Right lobe of liver (tissue), 6 donors: Measurements from ENCODE around the gene DNAL1. TPM values are rescaled to one million over a fixed set of nuclear protein-coding genes. Genes with fewer than 3 reads are reported as not detected.
"Not testable (repeated sequence)": the region's sequence is repeated elsewhere in the genome, so short reads cannot be mapped to it uniquely, and the experiment has no call there.

Experiments
- ATAC-seq, 4 donors: fragments of 200-7000 bp; cut with Tn5 transposase; one replicate each; pipeline ENCODE4 v1.9.1; 2020; ENCODE audit warnings: mild to moderate bottlenecking in 4 of 4, moderate library complexity in 4 of 4
- DNase-seq, 3 donors: peaks; one replicate each; pipeline ENCODE4 v3.0.0-alpha.2; 2020
- H3K27ac ChIP-seq, 3 donors: fragments of 200-600 bp; one replicate each; pipeline ENCODE4 v1.8.0; 2022
- H3K27me3 ChIP-seq, 2 donors: fragments of 200-600 bp; one replicate each; pipeline ENCODE4 v1.8.0; 2022
- H3K36me3 ChIP-seq, 4 donors: fragments of 200-600 bp; sonication (generic) in 1 of 4; one replicate each; pipeline versions ENCODE4 v1.5.1 to v1.8.0; 2017 to 2022; ENCODE audit warnings: control low read depth in 1 of 4
- H3K4me1 ChIP-seq, 4 donors: fragments of 200-600 bp; sonication (generic) in 1 of 4; one replicate each; pipeline versions ENCODE4 v1.5.1 to v1.8.0; 2017 to 2022; ENCODE audit warnings: control low read depth in 1 of 4
- H3K4me3 ChIP-seq, 3 donors: fragments of 200-600 bp; one replicate each; pipeline ENCODE4 v1.8.0; 2022
- H3K9me3 ChIP-seq, 4 donors: fragments of 200-600 bp; sonication (generic) in 1 of 4; one replicate each; pipeline versions ENCODE4 v1.5.1 to v1.8.0; 2017 to 2022; ENCODE audit warnings: control low read depth in 1 of 4
- POLR2A ChIP-seq: fragments of 450-650 bp; IDR thresholded peaks from one replicate; pipeline ENCODE4 v1.6.1; 2017; ENCODE audit warnings: antibody characterized with exemption, mild to moderate bottlenecking
- WGBS: methylation state at CpG from one replicate; pipeline ENCODE4 v1.1.6; 2018; ENCODE audit warnings: low coverage, low lambda C conversion rate; ENCODE audit not compliant: insufficient coverage; ENCODE audit errors: missing lambda C conversion rate; 5-methylcytosine and 5-hydroxymethylcytosine counted together
- intact Hi-C, 2 donors: fragments of 100-400 bp; cut with DNase I; formaldehyde crosslinking; loops; one replicate each; pipeline versions ENCODE4 v1.11.2 to v1.14.1; 2022
- total RNA-seq, 6 experiments: library from RNA; depleted of rRNA in 2 of 6; stranded (reverse); fragments of >200 nt in 2 of 6; fragmentation: NEBNext Ultra II Directional in 3 of 6; extraction: Animal tissue kit (Norgen Biotek cat#: 25700) in 3 of 6; gene quantifications; one replicate each; pipeline versions ENCODE4 v1.1.0 to v1.2.4, GENCODE V29; 2016 to 2023
- TF ChIP-seq, protein P1 (sequence below), 4 donors: fragments of 200-600 bp in 3 of 4; fragments of 450-650 bp in 1 of 4; IDR thresholded peaks; one replicate each; pipeline versions ENCODE4 v1.5.1 to v1.8.0; 2016 to 2022; ENCODE audit warnings: antibody characterized with exemption in 4 of 4, mild to moderate bottlenecking in 2 of 4
- donor health status: DM: no; HTN: yes; CAD: no.
- donor health status: DM: no; HTN: no; CAD: no.
- donor health status: DM: no; HTN: no; CAD: no.
- donor health status: DM: no; HTN: yes; CAD: no.
- donor health status: DM: no; HTN: yes; CAD: no.

The DNAL1 gene
- total RNA-seq, 6 experiments from 2014 or later: 2.7 to 5.7 (median 3.2) TPM

DNA sequence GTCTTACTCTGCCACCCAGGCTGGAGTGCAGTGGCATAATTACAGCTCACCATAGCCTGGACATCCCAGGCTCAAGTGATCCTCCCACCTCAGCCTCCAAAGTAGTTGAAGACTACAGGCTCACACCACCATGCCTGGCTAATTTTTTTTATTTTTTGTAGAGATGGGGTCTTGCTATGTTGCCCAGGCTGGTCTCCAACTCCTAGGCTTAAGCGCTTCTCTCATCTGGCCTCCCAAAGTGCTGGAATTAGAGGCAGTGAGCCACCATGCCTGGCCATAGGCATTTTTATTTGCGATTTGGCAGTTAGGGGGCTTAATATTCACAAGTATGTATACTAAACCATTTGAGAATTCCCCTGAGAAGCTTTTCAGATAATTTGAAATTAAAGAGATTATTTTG is 50.3 kb downstream of the DNAL1 start:
- Histone ChIP-seq H3K9me3 (no peaks in the 10 kb centered on the region), H3K4me1 (no peaks in the 10 kb centered on the region), H3K36me3 (no peaks in the 10 kb centered on the region), H3K4me3 (no peak overlapping the region), H3K27ac (no peak overlapping the region), H3K27me3 (no peaks in the 10 kb centered on the region)
- WGBS: 100% methylated on average over 2 of the region's 2 CpGs
- no peak for TF ChIP-seq POLR2A
- TF ChIP-seq, protein P1, sequence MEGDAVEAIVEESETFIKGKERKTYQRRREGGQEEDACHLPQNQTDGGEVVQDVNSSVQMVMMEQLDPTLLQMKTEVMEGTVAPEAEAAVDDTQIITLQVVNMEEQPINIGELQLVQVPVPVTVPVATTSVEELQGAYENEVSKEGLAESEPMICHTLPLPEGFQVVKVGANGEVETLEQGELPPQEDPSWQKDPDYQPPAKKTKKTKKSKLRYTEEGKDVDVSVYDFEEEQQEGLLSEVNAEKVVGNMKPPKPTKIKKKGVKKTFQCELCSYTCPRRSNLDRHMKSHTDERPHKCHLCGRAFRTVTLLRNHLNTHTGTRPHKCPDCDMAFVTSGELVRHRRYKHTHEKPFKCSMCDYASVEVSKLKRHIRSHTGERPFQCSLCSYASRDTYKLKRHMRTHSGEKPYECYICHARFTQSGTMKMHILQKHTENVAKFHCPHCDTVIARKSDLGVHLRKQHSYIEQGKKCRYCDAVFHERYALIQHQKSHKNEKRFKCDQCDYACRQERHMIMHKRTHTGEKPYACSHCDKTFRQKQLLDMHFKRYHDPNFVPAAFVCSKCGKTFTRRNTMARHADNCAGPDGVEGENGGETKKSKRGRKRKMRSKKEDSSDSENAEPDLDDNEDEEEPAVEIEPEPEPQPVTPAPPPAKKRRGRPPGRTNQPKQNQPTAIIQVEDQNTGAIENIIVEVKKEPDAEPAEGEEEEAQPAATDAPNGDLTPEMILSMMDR (IDR thresholded peaks at IDR 0.05): no peak
- DNase-seq: no peak
- intact Hi-C loops: no loop called here
- ATAC-seq: no peak

GRCh38 chr14:73695997-73696396 is 51.2 kb downstream of the DNAL1 start:
- Histone ChIP-seq H3K4me3 (no peak overlapping the region), H3K27ac (no peak overlapping the region), H3K27me3 (no peaks in the 10 kb centered on the region), H3K36me3 (no peaks in the 10 kb centered on the region), H3K4me1 (no peaks in the 10 kb centered on the region), H3K9me3 (no peaks in the 10 kb centered on the region)
- ATAC-seq: no peak
- 83% methylated on average over 2 of the region's 2 CpGs for WGBS
- intact Hi-C loops: no loop called here
- DNase-seq: no peak
- no peak for TF ChIP-seq POLR2A
- TF ChIP-seq, protein P1 (IDR thresholded peaks at IDR 0.05): no peak

DNA sequence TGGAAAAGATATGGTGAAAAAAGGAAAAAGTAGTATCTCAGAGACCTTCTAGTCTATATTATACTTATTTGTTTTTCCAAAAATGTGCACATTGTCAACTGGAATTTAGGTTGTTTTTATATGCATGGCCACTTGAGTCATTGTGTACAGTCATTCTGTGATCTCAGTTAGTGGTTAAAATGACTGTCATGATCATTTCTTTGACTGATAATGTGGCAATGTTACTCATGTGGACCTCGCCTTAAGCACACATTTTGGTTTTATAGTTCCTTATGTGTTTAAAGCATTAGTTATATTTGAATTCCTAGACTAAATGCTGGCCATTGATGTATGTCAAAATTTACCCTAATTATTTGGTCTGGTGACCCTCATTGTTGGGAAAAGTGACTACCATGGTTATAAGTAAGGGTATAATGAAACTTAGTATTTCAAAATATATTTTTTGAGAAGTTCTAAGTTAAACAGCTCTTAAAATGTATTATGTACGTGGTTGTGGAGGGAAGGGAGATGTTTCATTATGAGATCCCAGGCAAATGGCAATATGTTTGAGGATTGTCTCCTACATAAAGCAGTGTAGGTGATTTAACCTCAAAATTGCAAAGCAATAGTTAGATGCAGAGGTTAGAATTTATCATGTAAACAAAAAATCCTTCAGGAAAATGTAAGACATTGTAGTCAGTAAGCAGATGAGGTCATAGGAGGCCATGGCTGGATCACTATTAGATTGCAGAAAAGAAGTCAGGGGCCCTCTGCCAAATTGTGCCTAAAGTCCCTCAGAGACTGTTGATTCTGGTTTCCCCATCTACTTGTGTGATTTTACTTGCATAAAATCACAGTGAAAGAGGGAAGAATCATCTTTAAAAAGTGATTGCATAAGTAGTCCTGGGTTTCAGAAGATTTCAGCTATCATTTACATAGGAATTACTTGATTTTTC is 51.9 kb downstream of the DNAL1 start:
- H3K9me3 ChIP-seq: no peaks in the 10 kb centered on the region
- no peaks in the 10 kb centered on the region for H3K36me3 ChIP-seq
- 73% methylated on average over 2 of the region's 2 CpGs for WGBS
- no peak overlapping the region for H3K27ac ChIP-seq
- H3K27me3 ChIP-seq: no peaks in the 10 kb centered on the region
- no peak overlapping the region for H3K4me3 ChIP-seq
- ATAC-seq: no peak
- TF ChIP-seq, protein P1 (IDR thresholded peaks at IDR 0.05): no peak
- no peak for TF ChIP-seq POLR2A
- no peak for DNase-seq
- no peaks in the 10 kb centered on the region for H3K4me1 ChIP-seq
- intact Hi-C loops: no loop called here

GRCh38 chr14:73700325-73700724 is 55.5 kb downstream of the DNAL1 start:
- Histone ChIP-seq H3K9me3 (no peaks in the 10 kb centered on the region), H3K27ac (no peak overlapping the region), H3K27me3 (no peaks in the 10 kb centered on the region), H3K4me1 (no peaks in the 10 kb centered on the region), H3K36me3 (no peaks in the 10 kb centered on the region), H3K4me3 (no peak overlapping the region)
- no peak for TF ChIP-seq POLR2A
- TF ChIP-seq, protein P1 (IDR thresholded peaks at IDR 0.05): no peak
- WGBS: 40% methylated on average over 1 of the region's 1 CpG
- DNase-seq (no peak), ATAC-seq (peak in 1 of 4 donors; percentile 42)
- intact Hi-C loops: no loop called here

- 92% methylated on average over 2 of the region's 4 CpGs for WGBS
- H3K36me3 ChIP-seq, intact Hi-C loops, DNase-seq, ATAC-seq, H3K27me3 ChIP-seq, H3K4me3 ChIP-seq, H3K4me1 ChIP-seq, H3K27ac ChIP-seq, H3K9me3 ChIP-seq: not testable (repeated sequence)
Measured at GRCh38 chr14:73708076-73708475, 63.3 kb downstream of the DNAL1 start.
